ENCODE measurements around the gene CCDC33.

- TF ChIP-seq ZNF8 (CRISPR knock-in tag; IDR thresholded peaks at IDR 0.05) (no peak), TCF4 (CRISPR knock-in tag; IDR thresholded peaks at IDR 0.05; ENCODE audit: borderline replicate concordance) (no peak), ZFP3 (CRISPR knock-in tag; IDR thresholded peaks at IDR 0.05) (no peak), RARB (CRISPR knock-in tag; IDR thresholded peaks at IDR 0.05) (no peak), CSRNP3 (CRISPR knock-in tag; IDR thresholded peaks at IDR 0.05) (no peak), CSDC2 (CRISPR knock-in tag; IDR thresholded peaks at IDR 0.05) (no peak), CREB5 (CRISPR knock-in tag; IDR thresholded peaks at IDR 0.05; ENCODE audit: low read depth) (no peak), SNAI2 (CRISPR knock-in tag; IDR thresholded peaks at IDR 0.05) (no peak), PPARA (CRISPR knock-in tag; IDR thresholded peaks at IDR 0.05; ENCODE audit: borderline replicate concordance) (no peak)
Observed at GRCh38 chr15:74380361-74381189, 144.4 kb downstream of the CCDC33 start.

Data from SK-N-SH treated with all-trans-retinoic acid at 6 μM for 48 hours (cell line).